Loucy (cell line): ENCODE data around the gene NDUFV1.

Source experiments
- H2AFZ ChIP-seq: fragments of 200-600 bp; sonication (generic); 2 replicates; pipeline ENCODE4 v1.6.0; 2016; ENCODE audit warnings: antibody characterized with exemption, mild to moderate bottlenecking, low read length, moderate library complexity
- H3F3A ChIP-seq: fragments of 200-600 bp; 2 replicates; pipeline ENCODE4 v1.6.0; 2016; ENCODE audit warnings: antibody characterized with exemption, low read depth, mild to moderate bottlenecking
- H3K27me3 ChIP-seq: fragments of 200-600 bp; sonication (generic); 2 replicates; pipeline ENCODE4 v1.6.1; 2014; ENCODE audit warnings: low read length, mild to moderate bottlenecking; ENCODE audit not compliant: insufficient read depth, poor library complexity, severe bottlenecking
- H3K36me3 ChIP-seq: fragments of 200-600 bp; sonication (generic); 2 replicates; pipeline ENCODE4 v1.6.1; 2016; ENCODE audit warnings: low read length; ENCODE audit not compliant: insufficient read depth
- H3K4me1 ChIP-seq: fragments of 200-600 bp; sonication (generic); 2 replicates; pipeline ENCODE4 v1.5.1; 2014; ENCODE audit warnings: low read length, mild to moderate bottlenecking; ENCODE audit not compliant: insufficient read depth, poor library complexity, severe bottlenecking
- H3K4me2 ChIP-seq: fragments of 200-600 bp; sonication (generic); 2 replicates; pipeline ENCODE4 v1.6.0; 2014; ENCODE audit warnings: antibody characterized with exemption, low read length, low read depth, mild to moderate bottlenecking; ENCODE audit not compliant: poor library complexity, severe bottlenecking
- H3K4me3 ChIP-seq: fragments of 200-600 bp; sonication (generic); 2 replicates; pipeline ENCODE4 v1.5.1; 2014; ENCODE audit warnings: low read length, mild to moderate bottlenecking, mixed read lengths; ENCODE audit not compliant: poor library complexity, severe bottlenecking
- H3K79me2 ChIP-seq: fragments of 200-600 bp; sonication (generic); 2 replicates; pipeline ENCODE4 v1.6.1; 2014; ENCODE audit warnings: low read length; ENCODE audit not compliant: insufficient read depth
- H3K9ac ChIP-seq: fragments of 200-600 bp; sonication (generic); 2 replicates; pipeline ENCODE4 v1.6.0; 2014; ENCODE audit warnings: mild to moderate bottlenecking, low read depth, low read length, moderate library complexity; ENCODE audit not compliant: poor library complexity, severe bottlenecking
- H3K9me2 ChIP-seq: fragments of 200-600 bp; sonication (generic); replicated peaks from 2 replicates; pipeline ENCODE4 v1.6.1; 2016; ENCODE audit warnings: low read depth, low read length, mixed read lengths
- H3K9me3 ChIP-seq: fragments of 200-600 bp; sonication (generic); 2 replicates; pipeline ENCODE4 v1.6.1; 2014; ENCODE audit warnings: mild to moderate bottlenecking, antibody characterized with exemption, low read length, low read depth; ENCODE audit not compliant: insufficient read depth
- H4K20me1 ChIP-seq: fragments of 200-600 bp; sonication (generic); 2 replicates; pipeline ENCODE4 v1.6.0; 2014; ENCODE audit warnings: antibody characterized with exemption, low read length, mild to moderate bottlenecking; ENCODE audit not compliant: insufficient read depth, poor library complexity, severe bottlenecking
- CTCF ChIP-seq: fragments of 200-600 bp; sonication (generic); conservative IDR thresholded peaks from 2 replicates; pipeline ENCODE4 v1.5.1; 2014; ENCODE audit warnings: mild to moderate bottlenecking, antibody characterized with exemption, low read length
- EZH2phosphoT487 ChIP-seq: fragments of 200-600 bp; IDR thresholded peaks from 2 replicates; pipeline ENCODE4 v1.6.1; 2018; ENCODE audit warnings: antibody characterized with exemption, mild to moderate bottlenecking, moderate library complexity, borderline replicate concordance

Gene NDUFV1

GRCh38 chr11:67631853-67632174 is 25.1 kb downstream of the NDUFV1 start:
- no peak overlapping the region for H2AFZ ChIP-seq
- no peaks in the 10 kb centered on the region for H3K9me3 ChIP-seq
- H4K20me1 ChIP-seq: peaks cover 3% of the 10 kb centered on the region
- no peaks in the 10 kb centered on the region for H3K27me3 ChIP-seq
- TF ChIP-seq CTCF (no peak), EZH2phosphoT487 (no peak)
- 0 out of 2 replicates have a peak, but pooled peaks cover under 1% of the 10 kb centered on the region for H3F3A ChIP-seq
- H3K79me2 ChIP-seq: peaks cover 20% of the 10 kb centered on the region; the same call in 1 of the 2 replicates
- no peaks in the 10 kb centered on the region for H3K9me2 ChIP-seq
- H3K9ac ChIP-seq: no peak overlapping the region
- H3K4me1 ChIP-seq: peaks cover 27% of the 10 kb centered on the region
- no peak overlapping the region for H3K4me2 ChIP-seq
- H3K36me3 ChIP-seq: no peaks in the 10 kb centered on the region
- H3K4me3 ChIP-seq: no peak overlapping the region

- H3F3A ChIP-seq: 0 out of 2 replicates have a peak, but pooled peaks cover 3% of the 10 kb centered on the region
- H3K4me1 ChIP-seq: peaks cover 21% of the 10 kb centered on the region
- no peaks in the 10 kb centered on the region for H3K9me2 ChIP-seq
- no peaks in the 10 kb centered on the region for H3K9me3 ChIP-seq
- H3K9ac ChIP-seq: no peak overlapping the region
- no peaks in the 10 kb centered on the region for H3K27me3 ChIP-seq
- H4K20me1 ChIP-seq: peaks cover 3% of the 10 kb centered on the region
- no peaks in the 10 kb centered on the region for H3K36me3 ChIP-seq
- H3K4me3 ChIP-seq: no peak overlapping the region
- H3K79me2 ChIP-seq: peaks cover 16% of the 10 kb centered on the region; the same call in 1 of the 2 replicates
- no peak overlapping the region for H2AFZ ChIP-seq
- no peak overlapping the region for H3K4me2 ChIP-seq
- TF ChIP-seq CTCF (no peak), EZH2phosphoT487 (no peak)
These were observed 25.6 kb downstream of the NDUFV1 start for GRCh38 chr11:67632175-67632981.

GRCh38 chr11:67632982-67633755 is 26.4 kb downstream of the NDUFV1 start:
- Histone ChIP-seq H3K4me2 (no peak overlapping the region), H3F3A (0 out of 2 replicates have a peak, but pooled peaks cover 3% of the 10 kb centered on the region), H3K27me3 (no peaks in the 10 kb centered on the region), H3K9me2 (no peaks in the 10 kb centered on the region), H3K79me2 (peaks cover 9% of the 10 kb centered on the region; the same call in 1 of the 2 replicates), H3K4me1 (peaks cover 21% of the 10 kb centered on the region), H3K4me3 (no peak overlapping the region), H3K36me3 (no peaks in the 10 kb centered on the region), H2AFZ (no peak overlapping the region), H3K9ac (no peak overlapping the region), H4K20me1 (no peaks in the 10 kb centered on the region), H3K9me3 (no peaks in the 10 kb centered on the region)
- TF ChIP-seq CTCF (no peak), EZH2phosphoT487 (no peak)
